Activated CD8-positive, alpha-beta memory T cell treated with anti-CD3 and anti-CD28 coated beads, Interleukin-2, amount 50 U/mL, for 24 hours (primary cell): ENCODE measurements around the gene HBD.
"Not testable (repeated sequence)": the region's sequence is repeated elsewhere in the genome, so short reads cannot be mapped to it uniquely, and the experiment has no call there.

Experiments used
- DNase-seq: peaks from one replicate; pipeline ENCODE4 v3.0.0-alpha.2; 2020; ENCODE audit errors: extremely low read depth

The HBD gene

DNA sequence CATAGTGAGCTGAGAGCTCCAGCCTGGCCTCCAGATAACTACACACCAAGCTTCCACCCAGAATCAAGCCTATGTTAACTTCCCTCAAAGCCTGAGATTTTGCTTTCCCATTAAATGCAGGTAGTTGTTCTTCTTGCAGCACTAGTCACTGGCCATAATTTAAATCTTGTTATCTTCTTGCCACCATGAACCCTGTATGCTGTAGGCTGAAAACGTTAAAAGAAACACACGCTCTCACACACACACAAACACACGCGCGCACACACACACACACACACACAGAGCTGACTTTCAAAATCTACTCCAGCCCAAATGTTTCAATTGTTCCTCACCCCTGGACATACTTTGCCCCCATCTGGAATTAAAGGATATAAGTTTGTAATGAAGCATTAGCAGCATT, 19.2 kb upstream of the HBD start:
- not testable (repeated sequence) for DNase-seq

DNA sequence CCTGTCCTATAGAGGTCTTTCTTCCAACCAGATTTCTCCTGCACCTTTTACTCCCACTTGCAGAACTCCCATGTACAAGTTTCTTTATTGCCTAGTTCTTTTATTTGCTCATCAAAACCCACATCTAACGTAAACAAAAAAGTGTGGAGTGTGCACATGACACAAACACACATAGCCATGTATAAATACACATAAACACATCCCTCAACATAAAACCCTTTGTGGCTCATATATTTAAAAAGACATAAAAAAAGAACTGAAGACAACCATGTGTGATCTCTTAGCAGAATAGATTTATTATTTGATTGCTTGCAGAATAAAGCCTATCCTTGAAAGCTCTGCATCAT, 18.6 kb upstream of the HBD start:
- DNase-seq = no peak

- no peak for DNase-seq
Observed at GRCh38 chr11:5252192-5252918, 18.1 kb upstream of the HBD start.

DNA sequence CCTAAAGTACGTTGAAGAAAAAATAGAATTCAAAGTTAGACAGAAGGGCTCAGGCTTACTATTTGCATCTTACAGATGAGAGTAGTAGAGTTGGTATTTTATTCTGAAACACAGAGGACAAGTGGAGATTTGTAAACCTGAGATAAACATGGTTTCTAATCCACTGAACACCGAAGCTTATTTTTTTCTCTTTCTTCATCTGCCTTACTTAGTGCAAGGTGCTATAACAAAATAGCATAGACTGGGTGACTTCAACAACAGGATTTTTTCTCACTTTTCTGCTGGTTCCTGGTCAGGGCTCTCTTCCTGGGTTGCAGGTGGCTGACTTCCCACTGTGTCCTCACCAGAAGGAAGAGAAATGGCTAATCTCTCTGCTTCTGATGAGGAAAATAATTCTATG, 17.5 kb upstream of the HBD start:
- DNase-seq = no peak

GRCh38 chr11:5250543-5251204, 16.4 kb upstream of the HBD start:
- no peak for DNase-seq

DNA sequence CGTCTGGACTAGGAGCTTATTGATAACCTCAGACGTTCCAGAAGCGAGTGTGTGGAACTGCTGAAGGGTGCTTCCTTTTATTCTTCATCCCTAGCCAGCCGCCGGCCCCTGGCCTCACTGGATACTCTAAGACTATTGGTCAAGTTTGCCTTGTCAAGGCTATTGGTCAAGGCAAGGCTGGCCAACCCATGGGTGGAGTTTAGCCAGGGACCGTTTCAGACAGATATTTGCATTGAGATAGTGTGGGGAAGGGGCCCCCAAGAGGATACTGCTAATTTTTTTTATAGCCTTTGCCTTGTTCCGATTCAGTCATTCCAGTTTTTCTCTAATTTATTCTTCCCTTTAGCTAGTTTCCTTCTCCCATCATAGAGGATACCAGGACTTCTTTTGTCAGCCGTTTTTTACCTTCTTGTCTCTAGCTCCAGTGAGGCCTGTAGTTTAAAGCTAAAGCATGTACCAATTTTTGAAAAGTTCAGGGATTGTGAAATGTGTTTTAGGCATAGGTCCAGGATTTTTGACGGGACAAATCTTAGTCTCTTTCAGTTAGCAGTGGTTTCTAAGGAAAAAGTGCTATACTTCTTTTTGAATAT, 15.6 kb upstream of the HBD start, which contains the start of gene HBG1:
Gene HBG1 (minus strand): TSS at position 51 of the 590 bp plus-strand sequence. CDS start 53 bp downstream, outside the sequence.
- not testable (repeated sequence) for DNase-seq

GRCh38 chr11:5248498-5248897, 14.2 kb upstream of the HBD start:
- DNase-seq = not testable (repeated sequence)

GRCh38 chr11:5247472-5248192, 13.3 kb upstream of the HBD start:
- no peak for DNase-seq

- DNase-seq = no peak
Observed at GRCh38 chr11:5246772-5247471, 12.6 kb upstream of the HBD start.

DNA sequence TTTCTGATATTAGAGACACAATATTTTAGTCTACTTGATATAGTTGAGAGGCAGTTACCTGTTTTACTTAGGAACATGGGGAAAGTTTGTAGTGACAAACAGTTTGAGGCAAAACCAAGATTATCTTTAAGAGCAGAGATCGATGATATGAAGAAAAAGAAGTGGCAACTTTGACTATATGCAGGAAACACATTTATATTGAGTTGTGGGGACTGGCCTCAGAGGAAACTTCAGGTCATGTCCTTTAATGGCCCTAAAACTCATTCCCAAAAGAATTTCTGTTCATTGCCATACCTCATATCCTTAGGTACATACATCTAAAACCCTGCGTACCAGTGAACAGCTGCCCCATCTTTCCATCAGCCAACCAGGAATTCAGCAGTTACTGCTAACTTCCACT, 10.9 kb upstream of the HBD start:
- DNase-seq = no peak

DNA sequence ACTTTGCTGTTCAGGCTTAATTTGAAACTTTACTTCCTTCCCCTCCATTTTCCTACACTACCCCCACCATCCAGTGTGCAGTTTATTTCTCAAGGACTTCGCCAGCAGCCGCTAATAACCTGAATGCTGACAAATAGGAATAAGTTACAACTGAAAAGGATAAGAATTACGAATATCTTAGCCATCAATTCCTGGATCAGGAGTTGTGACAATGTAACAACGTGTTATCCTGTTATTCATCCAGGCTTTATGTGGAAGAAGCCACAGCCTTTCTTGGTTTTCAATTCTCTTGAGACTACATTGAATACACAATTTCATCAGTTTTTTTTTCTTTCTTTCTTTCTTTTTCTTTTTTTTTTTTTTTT, 9.5 kb upstream of the HBD start:
- no peak for DNase-seq

GRCh38 chr11:5242933-5243815, 8.9 kb upstream of the HBD start:
- DNase-seq = no peak

- DNase-seq = no peak
Observed at GRCh38 chr11:5242208-5242607, 7.9 kb upstream of the HBD start.

DNA sequence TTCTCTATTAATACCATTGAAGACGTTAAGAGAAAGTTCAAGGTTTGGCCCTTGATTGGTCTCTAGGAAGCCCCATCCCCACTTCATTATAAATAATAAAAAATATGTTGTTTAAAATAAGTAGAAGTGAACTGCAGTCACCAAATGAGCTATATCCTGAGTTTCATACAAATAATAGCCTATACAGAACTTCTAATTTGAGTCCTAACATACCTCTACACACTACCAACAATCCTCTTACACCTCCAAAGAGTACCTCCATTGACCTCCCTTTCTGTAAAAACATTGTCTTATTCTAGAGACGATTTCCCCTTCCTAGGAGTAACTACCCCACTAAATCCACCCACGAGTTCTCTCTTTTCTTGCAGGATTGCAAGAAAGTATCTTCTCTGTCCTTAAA, 7.2 kb upstream of the HBD start:
- no peak for DNase-seq

DNA sequence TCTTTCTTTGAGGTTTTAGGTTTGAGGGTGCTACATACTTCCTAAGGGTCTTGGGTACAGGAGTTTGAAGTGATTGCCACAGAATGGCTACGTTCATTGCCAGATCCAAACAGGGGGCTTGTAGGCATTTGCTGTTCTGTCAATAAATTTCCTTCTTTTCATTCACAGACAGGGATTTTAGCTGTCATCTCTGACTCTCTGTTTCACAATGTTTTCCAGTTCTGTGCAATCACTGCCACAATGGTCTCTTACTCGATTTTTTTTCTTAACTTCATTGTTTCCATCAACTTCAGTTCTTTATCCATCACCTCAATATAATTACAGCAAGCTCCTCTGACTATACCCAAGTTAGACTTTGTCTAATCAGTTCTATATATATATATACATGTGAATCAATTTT, 6.2 kb upstream of the HBD start:
- no peak for DNase-seq

- DNase-seq = no peak
Observed at GRCh38 chr11:5240056-5240455, 5.8 kb upstream of the HBD start.

GRCh38 chr11:5239046-5239445, 4.8 kb upstream of the HBD start:
- no peak for DNase-seq

GRCh38 chr11:5238486-5238885, 4.2 kb upstream of the HBD start:
- DNase-seq = no peak

DNA sequence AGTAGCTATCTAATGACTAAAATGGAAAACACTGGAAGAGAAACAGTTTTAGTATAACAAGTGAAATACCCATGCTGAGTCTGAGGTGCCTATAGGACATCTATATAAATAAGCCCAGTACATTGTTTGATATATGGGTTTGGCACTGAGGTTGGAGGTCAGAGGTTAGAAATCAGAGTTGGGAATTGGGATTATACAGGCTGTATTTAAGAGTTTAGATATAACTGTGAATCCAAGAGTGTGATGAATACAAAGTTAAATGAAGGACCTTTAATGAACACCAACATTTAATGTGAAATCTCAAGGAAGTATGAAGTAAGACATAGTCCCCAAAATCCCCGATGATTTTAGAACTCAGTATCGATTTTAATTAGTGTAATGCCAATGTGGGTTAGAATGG, 3.1 kb upstream of the HBD start:
- no peak for DNase-seq

- no peak for DNase-seq
Observed at GRCh38 chr11:5235364-5236095, 1.2 kb upstream of the HBD start.
